T-helper 1 cell (primary cell): ENCODE data around the gene ATCAY.
"Not testable (repeated sequence)": the region's sequence is repeated elsewhere in the genome, so short reads cannot be mapped to it uniquely, and the experiment has no call there.

ENCODE experiments used
- DNase-seq, 5 donors: peaks; one replicate each; pipeline ENCODE4 v3.0.0-alpha.2; 2012 to 2020

ATCAY gene

DNA sequence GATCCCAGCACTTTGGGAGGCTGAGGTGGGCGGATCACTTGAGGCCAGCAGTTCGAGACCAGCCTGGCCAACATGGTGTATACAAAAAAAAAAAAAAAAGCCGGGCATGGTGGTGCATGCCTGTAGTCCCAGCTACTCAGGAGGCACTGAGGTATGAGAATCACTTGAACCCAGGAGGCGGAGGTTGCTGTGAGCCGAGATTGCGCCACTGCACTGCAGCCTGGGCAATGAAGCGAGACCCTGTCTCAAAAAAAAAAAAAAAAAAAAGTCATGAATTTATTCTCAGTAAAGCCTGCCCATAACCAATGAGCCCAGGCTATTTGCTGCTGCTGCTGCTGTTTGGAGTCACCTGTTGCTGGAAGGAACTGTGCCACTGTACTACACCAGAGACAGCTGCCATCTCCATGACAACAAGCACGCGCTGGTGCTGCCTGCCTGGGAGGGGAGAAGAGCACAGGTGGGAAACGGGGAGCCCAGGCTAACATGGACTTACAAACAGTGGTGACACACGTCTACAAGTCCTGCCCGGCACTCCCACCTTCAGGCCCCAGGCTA is 23.0 kb upstream of the ATCAY start:
- DNase-seq, result no peak

DNA sequence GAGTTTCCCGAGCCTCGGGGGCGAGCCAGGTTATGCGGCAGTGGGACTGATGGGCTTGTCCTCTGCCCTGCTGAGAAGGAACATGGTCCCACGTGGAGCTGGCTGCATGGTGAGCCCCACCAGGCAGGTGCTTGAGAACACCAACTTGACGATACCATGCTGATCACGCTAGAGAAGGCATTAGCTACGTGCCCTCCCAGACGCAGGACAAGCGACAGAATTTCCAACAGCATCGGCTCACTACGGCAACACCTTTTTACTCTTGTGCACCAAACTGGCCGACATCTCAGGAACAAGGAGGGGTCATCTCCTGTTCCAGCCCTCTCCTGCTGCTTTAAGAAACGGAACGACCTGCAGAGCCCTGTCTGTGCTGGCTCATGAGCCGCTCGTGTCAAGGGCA is 20.0 kb upstream of the ATCAY start:
- DNase-seq, result no peak

DNA sequence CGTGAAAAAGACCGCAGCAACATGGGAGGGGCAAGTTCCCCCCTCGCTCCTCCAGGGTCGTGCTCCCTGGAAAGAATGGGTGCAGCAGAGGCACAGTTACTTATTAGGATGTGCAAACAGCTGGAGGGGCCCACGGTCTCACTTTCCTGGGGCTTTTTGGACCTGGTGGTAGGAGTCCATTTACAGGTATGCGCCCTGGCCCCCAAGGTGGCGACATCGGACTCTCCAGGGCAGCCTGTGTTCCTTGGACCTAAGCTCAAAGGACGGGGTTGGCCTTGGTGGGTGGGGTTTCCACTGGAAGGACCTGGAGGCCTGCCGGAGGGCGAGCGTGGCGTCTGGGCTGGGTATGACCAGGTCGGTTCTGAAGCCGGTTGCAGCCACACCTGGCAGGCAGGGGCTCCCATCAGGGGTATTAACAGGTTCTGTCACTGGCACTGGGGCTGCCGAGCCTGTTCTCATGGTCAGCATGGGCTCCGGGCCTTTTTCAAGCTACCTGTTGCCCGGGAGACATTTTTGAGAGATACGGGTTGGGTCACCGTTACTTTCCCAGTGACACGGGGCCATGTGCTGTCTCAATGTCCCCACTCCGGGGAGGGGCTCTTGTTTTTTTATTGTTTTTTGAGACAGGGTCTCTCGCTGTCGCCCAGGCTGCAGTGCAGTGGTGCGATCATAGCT is 17.5 kb upstream of the ATCAY start:
- DNase-seq, result no peak

DNA sequence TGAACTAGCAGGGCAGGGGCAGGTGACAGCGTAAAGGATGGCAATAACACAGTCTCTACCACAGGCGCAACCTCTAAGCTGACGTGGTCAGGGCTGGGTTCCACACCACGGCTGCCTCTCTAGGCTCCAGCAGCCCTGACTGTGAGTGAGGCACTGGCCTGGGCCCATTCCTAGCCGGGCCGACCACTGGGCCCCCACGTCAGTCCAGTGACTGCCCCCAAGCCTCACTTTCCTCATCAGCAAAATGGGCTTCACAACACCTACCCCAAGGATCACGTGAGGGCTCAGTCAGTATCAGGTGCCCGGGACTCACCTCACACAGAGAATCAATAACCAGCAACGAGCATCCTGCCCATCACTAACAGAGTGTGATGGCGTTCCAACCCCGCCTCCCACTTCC is 16.8 kb upstream of the ATCAY start:
- no peak for DNase-seq

DNA sequence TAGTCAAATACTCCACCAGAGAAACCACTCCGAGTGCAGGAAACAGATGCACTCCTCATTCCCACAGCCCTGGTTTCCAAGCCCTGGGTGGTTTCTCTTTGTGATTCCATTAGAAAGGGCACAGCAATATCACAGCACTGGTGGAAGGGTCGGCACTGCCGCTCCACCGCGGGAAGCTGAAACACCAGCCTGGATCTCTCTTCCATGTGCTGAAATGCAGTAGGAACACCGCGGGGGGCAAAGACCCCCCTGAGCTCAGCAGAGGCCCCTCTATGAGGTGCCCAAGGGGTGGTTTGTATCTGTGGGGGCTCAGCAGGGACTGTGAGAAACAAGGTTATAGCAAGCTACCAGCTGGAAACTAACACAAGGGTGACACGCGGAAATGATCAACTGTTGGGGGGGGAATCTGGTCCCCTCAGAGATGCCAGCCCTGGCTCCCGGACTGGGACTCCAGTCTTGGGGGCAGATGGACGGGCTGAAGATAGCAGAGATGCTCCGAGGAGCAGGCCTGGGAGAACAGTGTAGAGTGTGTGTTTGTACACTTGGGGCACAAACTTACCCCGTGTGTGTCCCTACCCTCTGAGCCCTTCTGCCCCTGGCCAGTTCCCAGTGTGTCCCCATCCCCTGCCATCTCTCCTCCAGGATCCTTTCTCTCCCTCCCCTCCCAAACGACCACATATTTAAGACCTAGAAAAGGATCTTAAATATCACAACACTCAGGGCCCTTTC is 13.4 kb upstream of the ATCAY start:
- no peak for DNase-seq

DNA sequence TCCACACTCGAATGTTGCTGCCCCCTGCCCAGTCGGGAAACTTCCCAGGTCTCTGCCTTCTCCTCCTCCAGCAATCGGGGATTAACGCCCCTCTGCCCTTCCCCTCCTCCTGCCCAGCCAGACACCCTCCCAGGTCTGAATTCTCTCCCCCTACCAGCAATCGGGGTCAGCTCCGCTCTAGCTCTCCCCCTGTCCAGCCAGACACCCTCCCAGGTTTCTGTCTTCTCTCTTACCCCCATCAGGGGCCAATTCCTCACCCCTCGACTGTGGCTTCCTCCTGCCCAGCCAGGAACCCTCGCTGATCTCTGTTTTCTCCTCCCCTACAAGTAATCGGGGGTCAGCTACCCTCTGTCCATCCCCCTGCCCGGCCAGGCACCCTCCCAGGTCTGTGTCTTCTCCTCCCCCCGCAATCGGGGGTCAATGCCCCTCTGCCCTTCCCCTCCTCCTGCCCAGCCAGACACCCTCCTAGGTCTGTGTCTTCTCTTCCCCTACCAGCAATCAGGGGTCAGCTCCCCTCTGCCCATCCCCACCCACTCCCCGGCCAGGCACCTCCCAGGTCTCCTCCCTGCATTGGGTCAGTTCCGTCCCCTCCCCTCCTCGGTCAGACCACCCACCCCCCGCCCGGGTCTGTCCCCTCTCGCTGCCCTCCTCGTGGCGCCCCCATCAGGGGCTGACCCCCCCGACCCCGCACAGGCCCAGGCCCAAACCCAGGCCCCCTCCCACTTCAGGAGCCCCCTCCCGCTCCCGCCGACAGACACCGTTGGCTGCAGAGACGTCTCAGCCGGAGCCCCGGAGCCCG is 12.3 kb upstream of the ATCAY start:
- no peak for DNase-seq

DNA sequence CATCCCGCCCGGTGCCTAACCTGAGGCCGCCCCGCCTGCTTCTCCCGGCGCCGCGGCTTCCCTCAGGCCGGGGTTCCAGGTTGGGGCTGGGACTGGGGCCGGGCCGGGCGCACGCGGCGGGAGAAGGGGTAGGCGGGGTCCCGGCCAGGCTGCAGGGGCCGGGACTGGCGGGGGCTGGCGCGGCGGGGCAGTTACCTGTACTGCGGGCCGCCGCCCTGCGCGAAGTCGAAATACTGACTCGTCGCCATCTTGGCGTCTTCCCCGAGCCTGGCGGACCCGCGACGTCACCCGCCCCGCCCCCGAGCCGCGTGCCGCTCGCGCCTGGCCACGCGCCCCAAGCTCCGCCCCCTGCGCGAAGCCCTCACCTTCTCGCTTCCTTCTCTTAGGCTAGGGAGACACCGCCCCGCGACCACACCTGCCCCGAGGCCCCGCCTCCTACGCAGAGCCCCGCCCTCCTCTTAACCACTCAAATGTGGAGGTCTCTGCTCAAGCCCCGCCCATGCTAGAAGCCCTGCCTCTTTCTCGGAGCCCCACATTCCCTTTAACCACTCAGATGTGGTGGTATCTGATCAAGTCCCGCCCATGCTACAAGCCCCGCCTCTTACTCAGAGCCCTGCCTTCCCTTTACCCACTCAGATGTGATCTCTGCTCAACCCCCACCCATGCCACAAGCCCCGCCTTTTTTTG is 11.6 kb upstream of the ATCAY start, which contains the start of gene ZFR2:
Gene ZFR2 (minus strand): TSS at position 269 of the 687 bp plus-strand sequence. CDS start 21 bp downstream, at position 248.
- DNase-seq, result peak in 1 of 5 donors; percentile 14

DNA sequence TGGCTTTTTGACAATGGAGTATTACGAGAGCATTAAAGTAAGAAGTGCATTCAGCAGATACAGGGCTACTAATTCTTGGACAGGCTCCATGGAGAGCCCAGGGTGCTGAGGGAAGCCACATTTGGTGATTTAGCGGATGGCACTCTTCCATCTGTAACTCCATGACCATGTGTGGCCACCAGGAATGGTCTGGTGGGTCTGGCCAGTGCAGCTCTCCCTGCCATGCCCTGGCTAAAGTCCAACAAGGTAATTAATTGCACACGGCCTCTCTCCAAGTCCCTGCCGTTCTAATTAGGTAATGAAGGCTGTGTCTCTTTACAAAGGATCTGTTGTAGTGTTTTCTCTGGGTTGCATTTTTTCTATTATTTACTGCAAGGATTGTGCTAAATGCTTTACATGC is 7.3 kb upstream of the ATCAY start:
- no peak for DNase-seq

DNA sequence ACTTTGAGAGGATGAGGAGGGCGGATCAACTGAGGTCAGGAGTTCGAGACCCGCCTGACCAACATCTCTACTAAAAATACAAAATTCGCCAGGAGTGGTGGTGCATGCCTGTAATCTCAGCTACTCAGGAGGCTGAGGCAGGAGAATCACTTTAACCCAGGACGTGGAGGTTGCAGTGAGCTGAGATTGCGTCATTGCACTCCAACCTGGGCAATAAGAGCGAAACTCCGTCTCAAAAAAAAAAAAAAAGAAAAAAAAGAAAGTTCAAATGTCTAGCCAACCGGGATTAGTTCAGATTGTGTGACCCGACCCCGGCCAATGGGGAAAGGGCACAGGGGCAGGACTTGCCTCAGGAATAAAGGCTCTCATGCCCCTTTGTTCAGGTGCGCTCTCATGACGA is 5.8 kb upstream of the ATCAY start:
- not testable (repeated sequence) for DNase-seq

DNA sequence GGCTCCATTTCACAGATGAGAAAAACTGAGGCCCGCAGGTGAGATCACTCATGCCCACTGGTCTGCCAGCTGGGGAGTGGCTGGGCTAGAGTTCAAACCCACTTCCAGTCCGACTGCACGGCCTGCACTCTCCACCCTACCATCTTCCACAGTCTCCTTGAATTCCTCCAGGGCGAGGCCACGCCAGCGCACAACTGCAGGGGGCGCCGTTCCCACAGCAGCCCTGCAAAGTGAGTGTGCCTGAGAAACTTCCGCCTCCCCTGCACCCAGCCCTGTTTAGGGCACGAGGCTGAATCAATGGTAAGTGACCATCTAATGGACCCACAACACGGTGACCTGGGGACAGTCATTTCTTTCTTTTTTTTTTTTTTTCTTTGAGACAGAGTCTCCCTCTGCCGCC is 829 bp upstream of the ATCAY start:
- DNase-seq, result no peak

DNA sequence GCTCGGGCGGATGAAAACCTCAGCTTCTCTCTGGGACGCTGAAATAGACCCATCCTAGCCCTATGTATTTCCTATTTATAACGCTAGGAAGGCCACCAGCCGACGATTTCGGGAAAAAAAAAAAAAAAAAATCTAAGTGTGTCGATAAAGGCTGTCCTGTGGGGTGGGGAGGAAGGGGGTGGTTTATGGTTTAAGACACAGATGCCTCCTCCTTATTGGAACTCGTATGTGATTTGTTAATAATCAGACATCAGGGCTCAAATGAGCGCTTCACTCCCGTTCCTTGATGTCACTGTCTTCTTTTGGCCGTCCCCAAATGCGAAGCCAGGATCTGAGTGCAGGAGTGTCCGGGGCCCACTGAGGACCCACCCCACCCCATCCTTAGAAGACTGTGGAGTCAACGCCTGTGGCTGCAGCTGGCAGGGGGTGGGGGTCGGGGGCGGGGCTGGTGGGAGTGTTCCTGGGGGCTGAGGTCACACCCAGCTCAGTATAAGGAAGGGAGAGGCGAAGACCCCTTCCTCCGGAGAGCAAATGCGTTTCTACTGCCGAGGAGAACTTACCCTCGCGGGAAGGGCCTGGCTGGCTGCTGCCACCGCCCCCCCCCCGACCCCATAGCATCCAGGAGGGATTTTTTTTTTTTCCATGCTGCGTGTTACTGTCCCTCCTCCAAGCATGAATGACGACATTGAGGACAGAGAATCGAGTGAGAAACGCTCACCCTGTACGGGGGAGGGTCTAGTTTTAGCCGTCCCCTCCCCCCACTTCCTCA is 971 bp downstream of the ATCAY start:
- DNase-seq, result no peak

DNA sequence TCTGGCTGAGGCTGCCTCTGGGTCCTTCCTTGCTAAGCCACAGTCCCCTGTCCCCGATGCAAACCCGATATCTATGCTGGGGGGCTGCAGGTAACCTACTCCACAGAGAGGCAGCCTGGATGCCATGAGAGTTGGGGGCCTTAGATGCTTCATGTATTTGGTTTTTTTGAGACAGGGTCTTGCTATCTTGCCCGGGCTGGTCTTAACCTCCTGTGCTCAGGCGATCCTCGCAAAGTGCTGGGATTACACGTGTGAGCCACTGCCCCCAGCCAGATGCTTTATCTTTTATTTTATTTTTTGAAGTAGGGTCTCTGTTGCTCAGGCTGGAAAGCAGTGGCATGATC is 1.5 kb downstream of the ATCAY start:
- DNase-seq, result no peak

DNA sequence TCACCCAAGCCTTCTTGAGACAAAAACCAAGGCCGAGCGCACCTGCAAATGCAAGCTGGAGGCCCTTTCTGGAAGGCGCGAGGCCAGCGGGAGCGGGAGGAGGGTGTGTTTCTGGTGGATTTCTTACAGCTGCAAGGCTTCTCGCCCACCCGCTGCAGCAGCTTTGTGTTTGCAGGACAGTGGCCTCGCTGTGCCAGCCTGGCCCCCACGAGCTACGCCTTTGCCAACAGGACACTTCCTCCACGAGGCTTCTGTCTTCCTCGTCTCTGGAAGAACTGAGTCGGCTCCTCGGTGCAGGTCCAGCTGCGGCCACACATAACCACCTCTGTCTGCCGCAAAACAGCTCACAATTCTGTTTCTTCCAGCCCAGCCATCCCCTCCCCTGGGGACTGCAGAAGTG is 10.1 kb downstream of the ATCAY start:
- no peak for DNase-seq

DNA sequence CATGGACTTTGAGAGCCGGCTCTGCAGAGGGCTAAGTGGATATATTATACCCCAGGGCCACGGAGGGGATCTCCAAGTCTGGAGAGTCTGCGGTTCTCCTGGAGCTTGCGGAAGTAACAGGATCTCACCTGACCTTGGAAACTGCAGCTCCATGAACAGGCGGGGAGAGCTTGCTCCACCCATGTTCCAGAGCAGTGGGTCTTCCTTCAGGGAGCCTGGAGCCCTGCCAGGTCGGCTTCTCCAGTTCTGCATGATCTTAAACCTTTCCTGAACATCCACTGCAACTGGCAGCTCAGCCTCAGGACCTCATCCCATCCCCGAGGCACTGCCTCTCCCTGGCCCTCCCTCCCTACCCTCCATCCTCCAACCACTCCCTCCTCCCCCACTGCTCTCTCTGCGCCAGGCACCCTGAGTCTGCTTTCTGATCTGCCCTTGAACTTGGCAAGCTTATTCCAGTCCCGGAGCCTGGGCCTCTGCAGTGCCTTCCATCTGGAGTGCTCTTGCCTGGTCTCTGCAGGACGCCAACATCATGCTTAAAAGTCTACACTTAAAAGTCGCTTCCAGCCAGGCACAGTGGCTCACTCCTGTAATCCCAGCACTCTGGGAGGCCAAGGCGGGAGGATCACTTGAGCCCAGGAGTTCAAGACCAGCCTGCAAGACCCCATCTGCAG is 13.2 kb downstream of the ATCAY start:
- no peak for DNase-seq

DNA sequence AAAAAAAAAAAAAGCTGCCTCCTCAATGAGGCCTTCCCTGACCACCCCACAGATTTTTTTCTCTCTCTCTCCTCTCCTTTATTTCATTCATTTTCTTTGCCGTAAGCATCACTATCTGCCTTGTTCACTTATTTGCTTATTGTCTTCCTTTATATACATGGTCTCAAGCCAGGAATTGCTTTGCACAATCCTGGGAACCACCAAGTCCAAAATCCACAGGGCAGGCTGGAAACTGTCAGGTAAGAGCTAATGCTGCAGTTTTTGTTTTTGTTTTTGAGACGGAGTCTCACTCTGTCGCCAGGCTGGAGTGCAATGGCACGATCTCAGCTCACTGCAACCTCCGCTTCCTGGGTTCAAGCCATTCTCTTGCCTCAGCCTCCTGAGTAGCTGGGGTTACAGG is 14.5 kb downstream of the ATCAY start:
- DNase-seq, result not testable (repeated sequence)

DNA sequence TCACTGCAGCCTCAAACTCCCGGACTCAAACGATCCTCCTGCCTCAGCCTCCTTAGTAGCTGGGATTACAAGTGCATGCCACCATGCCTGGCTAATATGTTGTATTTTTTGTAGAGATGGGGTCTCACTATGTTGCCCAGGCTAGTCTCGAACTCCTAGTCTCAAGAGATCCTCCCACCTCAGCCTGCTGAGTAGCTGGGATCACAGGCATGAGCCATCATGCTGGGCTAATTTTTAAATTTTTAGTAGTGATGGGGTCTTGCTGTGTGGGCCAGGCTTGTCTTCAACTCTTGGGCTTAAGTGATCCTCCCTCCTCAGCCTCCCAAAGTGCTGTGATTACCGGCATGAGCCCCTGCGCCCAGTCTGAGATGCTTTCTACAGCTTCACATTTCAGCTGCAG is 15.3 kb downstream of the ATCAY start:
- no peak for DNase-seq

DNA sequence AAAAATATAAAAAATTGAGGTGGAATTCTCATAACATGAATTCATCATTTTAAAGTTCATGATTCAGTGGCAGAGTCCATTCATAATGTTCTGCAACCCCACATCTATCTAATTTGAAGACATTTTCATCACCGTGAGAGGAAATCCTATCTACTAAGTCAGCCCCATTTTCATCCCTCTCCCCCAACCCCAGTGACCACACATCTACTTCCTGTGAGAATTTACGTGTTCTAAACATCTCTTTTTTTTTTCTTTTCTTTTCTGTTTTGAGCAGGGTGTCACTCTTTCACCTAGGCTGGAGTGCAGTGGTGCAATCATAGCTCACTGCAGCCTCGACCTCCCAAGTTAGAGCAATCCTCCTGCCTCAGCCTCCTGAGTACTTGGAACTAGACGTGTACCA is 17.5 kb downstream of the ATCAY start:
- DNase-seq, result no peak

DNA sequence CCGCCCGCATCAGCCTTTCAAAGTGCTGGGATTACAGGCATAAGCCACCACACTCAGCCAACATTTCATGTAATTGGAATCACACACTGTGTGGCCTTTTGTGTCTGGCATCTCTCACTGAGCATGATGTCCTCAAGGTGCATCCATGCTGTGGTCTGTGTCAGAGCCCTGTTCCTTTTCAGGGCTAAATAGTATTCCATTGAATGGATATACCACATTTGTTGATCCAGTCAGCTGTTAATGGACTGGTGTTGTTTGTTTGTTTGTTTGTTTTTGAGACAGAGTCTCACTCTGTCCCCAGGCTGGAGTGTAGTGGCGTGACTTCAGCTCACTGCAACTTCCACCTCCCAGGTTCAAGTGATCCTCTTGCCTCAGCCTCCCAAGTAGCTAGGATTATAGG is 17.9 kb downstream of the ATCAY start:
- no peak for DNase-seq

DNA sequence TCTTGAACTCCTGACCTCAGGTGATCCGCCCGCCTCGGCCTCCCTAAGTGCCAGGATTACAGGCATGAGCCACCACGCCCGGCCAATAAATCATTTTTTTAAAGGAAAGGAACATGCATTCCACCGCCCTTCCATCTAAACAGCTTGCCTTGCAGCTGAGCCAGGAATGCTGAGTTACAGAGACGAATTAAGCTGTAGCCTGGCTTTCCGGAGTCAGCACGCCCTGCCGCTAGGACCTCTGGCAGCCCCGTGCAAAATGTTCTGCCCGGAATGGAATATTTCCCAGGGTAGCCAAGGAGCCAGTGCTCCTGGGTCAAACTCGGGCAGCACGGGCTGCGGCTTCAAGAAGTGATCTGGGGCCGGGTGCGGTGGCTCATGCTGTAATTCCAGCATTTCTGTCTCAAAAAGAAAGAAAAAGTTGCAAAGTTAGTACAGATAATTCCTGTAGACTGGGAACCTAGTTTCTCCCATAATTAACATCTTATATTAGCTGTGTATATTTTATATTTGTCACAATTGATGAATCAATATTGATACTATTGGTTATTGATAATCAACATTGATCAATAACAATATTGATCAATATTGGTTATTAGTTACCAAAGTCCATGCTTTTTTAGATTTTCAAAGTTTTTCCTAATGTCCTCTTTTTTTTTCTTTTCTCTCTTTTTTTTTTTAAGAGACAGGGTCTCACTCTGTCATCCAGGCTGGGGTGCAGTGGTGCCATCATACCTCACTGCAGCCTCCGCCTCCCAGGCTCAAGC is 19.2 kb downstream of the ATCAY start:
- DNase-seq, result no peak

DNA sequence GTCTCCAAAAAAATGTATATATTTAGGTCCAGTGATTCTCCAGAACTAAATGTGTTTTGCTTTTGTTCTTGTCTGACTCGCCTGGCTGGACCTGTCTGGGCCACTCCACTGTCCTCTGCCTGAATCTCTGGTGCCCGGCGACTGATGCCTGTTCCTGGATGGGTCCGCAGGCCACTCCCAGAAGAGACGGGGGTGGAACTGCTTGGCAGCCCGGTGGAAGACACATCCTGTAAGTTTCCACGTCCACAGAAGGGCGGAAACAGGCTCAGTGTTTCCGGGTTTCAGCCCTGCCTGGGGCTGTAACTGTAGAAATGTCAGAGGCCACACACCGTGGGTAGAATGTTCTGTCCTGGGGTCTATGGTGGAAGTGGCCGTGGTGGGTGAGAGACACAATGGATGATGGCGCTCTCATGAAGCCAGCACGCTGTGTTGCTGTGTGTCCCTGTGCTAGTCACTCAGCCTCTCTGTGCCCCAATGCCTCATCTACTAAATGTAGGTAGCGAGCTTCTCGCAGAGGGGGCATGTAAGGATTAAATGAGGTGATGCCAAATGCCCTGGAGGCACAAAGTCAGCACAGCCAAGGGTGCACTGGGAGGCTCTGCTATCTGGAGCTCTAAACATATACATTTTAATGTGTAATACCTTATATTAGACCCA is 22.0 kb downstream of the ATCAY start:
- no peak for DNase-seq
